ENCODE measurements around the gene USP26. TPM values are rescaled to one million over a fixed set of nuclear protein-coding genes. Genes with fewer than 3 reads are reported as not detected.
"Not testable (repeated sequence)": the region's sequence is repeated elsewhere in the genome, so short reads cannot be mapped to it uniquely, and the experiment has no call there.

USP26 gene
- 3.1 TPM for total RNA-seq (ENCODE audit: insufficient read depth, low replicate concordance)

DNA sequence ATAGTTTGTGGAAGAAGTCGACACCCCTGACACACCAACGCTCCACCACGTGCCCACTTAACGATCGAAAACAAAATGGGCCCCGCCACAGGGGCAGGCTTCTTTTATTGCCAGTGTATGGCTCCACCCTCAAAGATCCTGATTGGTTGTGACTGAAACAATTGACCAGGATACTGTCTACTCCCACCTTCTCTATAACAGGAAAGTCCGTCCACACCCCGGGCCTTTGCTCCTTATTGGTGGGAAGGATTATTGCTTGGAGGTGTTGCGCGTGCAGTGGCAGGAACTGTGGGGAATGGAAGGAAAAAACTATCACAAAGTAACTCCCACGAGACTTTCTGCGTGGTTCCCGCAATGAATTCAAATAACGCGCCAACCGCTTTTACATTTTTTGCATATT is at the start of gene USP26:
USP26 (minus strand) TSS at position 79 of the 400 bp plus-strand sequence. CDS start 68,889 bp downstream, outside the sequence.
- no peak for DNase-seq (ENCODE audit: low spot score)

GRCh38 chrX:133134282-133134681 is 37.4 kb upstream of the USP26 start:
- no peak for DNase-seq (ENCODE audit: low spot score)

DNA sequence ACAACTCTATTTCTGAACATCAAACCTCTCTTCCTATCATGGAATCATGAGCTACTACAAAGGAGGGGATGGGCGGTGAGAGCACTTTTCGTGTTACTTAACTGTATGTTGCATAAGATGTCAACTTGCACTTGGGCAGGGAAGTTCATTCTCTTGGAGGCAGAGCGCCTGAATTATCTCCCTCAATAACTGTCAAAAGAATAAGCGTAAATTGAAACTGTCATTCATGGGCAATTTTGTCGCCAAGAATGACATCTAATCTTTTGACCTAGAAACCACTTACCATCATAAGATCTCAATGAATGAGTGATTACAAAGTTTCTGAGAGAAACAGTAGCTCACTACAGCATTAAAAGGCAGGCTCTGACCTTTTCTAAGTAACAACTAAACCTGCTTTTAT is 23.5 kb upstream of the USP26 start:
- no peak for DNase-seq (ENCODE audit: low spot score)

GRCh38 chrX:133094098-133094731 is 2.7 kb downstream of the USP26 start:
- no peak for DNase-seq (ENCODE audit: low spot score)

DNA sequence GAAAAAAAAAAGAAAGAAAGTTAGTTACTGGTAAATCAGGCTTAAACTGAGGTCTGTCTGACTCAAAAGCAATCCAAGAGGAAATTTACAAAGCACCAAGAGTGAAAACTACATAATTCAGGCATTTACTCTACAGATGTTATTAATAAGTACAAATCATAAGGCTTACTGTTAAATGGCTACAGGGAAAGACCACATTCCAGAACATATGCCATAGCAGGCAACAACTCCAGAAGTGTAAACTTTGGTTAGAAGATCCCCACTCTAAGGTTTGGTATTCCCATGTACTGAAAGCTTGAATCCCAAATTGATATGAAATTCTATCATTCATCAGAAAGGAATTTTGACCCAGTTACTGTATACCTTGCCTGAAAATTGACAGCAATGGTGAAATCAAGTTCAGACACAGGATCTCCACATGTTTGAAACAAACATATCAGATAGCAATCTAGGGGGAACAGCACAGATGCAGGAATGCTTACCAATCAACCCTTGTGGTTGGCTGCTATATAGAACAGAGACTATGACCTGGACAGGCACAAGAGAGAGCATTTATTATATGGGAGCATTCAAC is 6.6 kb downstream of the USP26 start:
- DNase-seq (ENCODE audit: low spot score), result no peak

- DNase-seq (ENCODE audit: low spot score), result no peak
Measured at GRCh38 chrX:133089411-133089810, 7.5 kb downstream of the USP26 start.

DNA sequence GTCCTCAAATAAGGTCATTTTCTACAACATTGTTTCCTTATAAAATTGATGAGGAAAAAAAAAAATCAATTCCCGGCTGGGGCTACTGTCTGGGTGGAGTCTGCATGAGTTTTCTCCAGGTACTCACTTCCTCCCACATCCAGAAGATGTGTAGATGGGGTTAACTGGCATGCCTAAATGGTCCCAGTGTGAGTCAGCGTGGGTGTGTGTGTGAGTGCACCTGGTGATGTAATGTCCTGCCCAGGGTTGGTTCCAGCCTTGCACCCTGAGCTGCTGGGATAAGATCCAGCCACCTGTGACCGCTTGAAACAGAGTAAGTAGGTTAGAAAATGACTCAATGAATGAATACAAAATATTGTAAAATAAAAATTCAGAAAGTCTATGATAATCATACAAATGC is 11.1 kb downstream of the USP26 start:
- no peak for DNase-seq (ENCODE audit: low spot score)

DNA sequence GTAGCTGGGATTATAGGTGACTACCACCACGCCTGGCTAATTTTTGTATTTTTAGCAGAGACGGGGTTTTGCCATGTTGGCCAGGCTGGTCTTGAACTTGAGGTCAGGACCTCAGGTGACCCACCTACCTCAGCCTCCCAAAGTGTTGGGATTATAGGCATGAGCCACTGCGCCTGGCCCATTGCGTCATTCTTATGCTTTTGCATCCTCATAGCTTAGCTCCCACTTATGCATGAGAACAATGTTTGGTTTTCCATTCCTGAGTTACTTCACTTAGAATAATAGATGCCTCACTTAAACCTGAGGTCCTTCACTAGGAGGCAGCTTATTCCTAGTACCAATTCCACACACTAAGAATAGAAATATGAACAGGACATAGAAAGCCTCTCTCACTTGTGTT is 11.9 kb downstream of the USP26 start:
- not testable (repeated sequence) for DNase-seq (ENCODE audit: low spot score)

DNA sequence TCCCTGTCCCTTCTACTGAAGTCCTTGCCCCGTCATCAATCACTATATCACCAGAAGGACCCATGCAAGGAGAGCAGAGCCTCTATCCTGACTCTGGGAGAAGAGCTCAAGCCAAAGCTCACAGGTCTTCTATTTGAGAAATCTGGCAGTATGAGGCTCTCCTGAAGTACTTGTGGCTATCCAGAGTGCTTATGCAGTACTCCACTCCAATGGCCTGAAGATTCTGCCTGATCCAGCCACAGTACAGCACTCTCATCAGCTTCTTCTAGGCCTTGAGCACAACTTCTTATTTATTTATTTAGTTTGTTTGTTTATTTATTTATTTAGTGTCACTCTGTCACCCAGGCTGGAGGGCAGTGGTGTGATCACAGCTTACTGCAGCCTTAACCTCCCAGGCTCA is 13.0 kb downstream of the USP26 start:
- DNase-seq (ENCODE audit: low spot score), result no peak

GRCh38 chrX:133081990-133082389 is 14.9 kb downstream of the USP26 start:
- no peak for DNase-seq (ENCODE audit: low spot score)

- not testable (repeated sequence) for DNase-seq (ENCODE audit: low spot score)
Measured at GRCh38 chrX:133077856-133078255, 19.1 kb downstream of the USP26 start.

DNA sequence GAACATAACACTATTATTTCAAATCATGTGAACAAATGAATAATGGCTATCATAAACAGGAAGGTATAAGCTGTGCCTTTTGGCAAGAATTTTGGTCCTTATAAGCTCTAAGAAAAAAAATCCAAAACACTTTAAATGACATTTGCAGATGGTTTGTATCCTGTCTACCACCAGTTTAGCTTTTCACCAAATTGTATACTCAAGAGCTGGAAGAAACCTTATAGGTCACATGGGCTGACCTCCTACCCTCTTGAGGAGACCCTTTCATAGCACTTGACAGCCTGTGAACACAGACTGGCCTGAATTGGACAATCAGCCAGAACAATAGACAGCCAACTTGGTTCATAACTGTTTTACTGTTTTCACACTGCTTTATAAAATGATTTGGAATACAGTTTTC is 24.3 kb downstream of the USP26 start:
- no peak for DNase-seq (ENCODE audit: low spot score)

GRCh38 chrX:133068461-133068860 is 28.4 kb downstream of the USP26 start:
- DNase-seq (ENCODE audit: low spot score), result no peak

DNA sequence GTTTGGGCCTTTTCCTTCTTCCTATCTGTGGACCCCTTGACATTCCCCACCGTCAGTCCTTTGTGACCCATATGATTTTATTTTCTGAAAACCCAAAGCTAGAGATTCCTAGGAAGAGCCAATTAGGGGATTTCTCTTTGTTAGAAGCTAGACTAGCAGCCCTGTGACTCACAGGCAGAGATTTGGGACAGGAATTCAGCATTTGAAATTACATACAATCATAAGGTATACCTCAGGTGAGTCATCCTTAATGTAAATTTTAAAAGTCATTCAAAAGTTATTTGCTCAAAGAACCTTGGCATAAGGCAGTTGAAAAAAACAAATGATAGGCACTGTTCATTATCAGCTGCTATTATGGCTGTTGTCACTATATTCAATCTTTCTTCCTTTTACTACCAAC is 40.6 kb downstream of the USP26 start:
- no peak for DNase-seq (ENCODE audit: low spot score)

GRCh38 chrX:133054761-133055405 is 42.0 kb downstream of the USP26 start:
- no peak for DNase-seq (ENCODE audit: low spot score)

GRCh38 chrX:133053861-133054598 is 42.9 kb downstream of the USP26 start:
- peak; percentile 24 for DNase-seq (ENCODE audit: low spot score)

- DNase-seq (ENCODE audit: low spot score), result no peak
Measured at GRCh38 chrX:133048751-133049150, 48.2 kb downstream of the USP26 start.

DNA sequence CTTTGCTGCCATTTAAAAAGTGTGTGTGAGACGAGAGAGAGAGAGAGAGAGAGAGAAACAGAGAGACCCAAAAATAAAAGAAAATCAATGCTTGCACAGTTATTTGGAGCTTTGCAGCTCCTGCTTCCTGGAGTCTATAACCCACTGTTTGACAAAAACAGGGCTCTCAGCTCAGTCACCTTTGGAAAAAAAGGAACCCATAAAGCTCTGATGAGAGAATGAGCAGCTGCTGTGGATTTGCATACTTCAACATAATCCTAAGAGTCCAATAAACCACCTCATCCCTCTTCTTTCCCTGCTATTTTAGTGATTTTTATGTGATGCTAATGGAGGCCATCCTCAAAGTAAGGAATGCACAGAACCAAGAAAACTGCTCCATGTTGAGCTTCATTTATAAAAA is 50.3 kb downstream of the USP26 start:
- peak; percentile 23 for DNase-seq (ENCODE audit: low spot score)

- DNase-seq (ENCODE audit: low spot score), result peak; percentile 3
Measured at GRCh38 chrX:133045986-133046385, 50.9 kb downstream of the USP26 start.

DNA sequence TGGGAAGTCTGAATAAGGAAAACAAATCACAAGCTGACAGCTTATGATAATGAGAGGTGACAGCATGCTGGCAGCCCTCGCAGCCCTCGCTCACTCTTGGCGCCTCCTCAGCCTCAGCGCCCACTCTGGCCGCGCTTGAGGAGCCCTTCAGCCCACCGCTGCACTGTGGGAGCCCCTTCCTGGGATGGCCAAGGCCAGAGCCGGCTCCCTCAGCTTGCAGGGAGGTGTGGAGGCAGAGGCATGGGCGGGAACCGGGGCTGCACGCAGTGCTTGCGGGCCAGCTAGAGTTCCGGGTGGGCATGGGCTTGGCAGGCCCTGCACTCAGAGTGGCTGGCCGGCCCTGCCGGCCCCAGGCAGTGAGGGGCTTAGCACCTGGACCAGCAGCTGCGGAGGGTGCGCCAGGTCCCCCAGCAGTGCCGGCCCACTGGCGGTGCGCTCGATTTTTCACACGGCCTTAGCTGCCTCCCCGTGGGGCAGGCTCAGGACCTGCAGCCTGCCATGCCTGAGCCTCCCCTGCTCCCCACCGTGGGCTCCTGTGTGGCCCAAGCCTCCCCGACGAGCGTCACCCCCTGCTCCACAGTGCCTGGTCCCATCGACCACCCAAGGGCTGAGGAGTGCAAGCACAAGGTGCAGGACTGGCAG is 52.6 kb downstream of the USP26 start:
- DNase-seq (ENCODE audit: low spot score), result not testable (repeated sequence)

DNA sequence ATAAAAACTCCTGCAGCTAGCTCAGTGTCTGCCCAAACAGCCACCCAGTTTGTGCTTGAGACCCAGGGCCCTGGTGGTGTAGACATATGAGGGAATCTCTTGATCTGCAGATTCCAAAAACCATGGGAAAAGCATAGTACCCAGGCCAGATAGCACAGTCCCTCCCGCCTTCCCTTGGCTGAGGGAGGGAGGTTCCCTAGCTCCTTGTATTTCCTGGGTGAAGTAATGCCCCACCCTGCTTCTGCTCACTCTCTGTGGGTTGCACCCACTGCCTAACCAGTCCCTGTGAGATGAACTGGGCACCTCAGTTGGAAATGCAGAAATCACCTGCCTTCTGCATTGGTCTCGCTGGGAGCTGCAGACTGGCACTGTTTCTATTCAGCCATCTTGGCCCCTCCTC is 54.6 kb downstream of the USP26 start:
- no peak for DNase-seq (ENCODE audit: low spot score)

GRCh38 chrX:133033010-133033409 is 63.9 kb downstream of the USP26 start:
- no peak for DNase-seq (ENCODE audit: low spot score)
